NT2/D1 (cell line): ENCODE results near the gene ECHS1.

ENCODE experiments used
- SUZ12 ChIP-seq: IDR thresholded peaks from 2 replicates; pipeline ENCODE4 v1.6.1; 2011; ENCODE audit not compliant: insufficient read length, insufficient read depth; ENCODE audit errors: extremely low read depth
- YY1 ChIP-seq: IDR thresholded peaks from 2 replicates; pipeline ENCODE4 v1.6.1; 2011; ENCODE audit not compliant: insufficient read length, insufficient read depth
- ZNF274 ChIP-seq: IDR thresholded peaks from 2 replicates; pipeline ENCODE4 v1.6.1; 2011; ENCODE audit warnings: mild to moderate bottlenecking, low read depth, low read length

DNA sequence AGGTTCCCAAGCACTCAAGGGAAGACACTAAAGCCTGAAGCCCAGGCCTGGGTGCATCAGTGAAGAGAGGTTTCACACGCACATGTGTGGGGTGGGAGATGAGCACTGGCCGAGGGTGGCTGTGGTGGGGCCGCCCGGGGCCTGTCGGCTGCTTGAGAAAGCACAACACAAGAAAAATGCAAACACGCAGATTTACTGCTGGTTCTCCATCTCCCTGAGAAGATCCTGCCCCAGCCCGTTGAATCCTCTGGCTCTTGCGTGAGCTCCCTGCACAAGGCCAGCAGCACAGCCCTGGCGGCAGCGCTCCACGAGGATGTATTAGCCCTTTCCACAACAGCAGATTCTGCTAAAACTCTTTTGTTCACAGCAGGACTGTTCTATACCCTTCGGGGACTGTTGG, 58.2 kb downstream of the ECHS1 start:
- no peak for TF ChIP-seq ZNF274
- TF ChIP-seq YY1, result no peak
- TF ChIP-seq SUZ12, result no peak
